Activated CD8-positive, alpha-beta memory T cell treated with anti-CD3 and anti-CD28 coated beads, Interleukin-2, amount 50 U/mL, for 24 hours (primary cell): ENCODE results near the gene SUMO3.
A peak's percentile ranks its signal among the peaks of the same experiment; 100 is the strongest.

Experiments used
- DNase-seq: peaks from one replicate; pipeline ENCODE4 v3.0.0-alpha.2; 2020; ENCODE audit errors: extremely low read depth

SUMO3 gene

GRCh38 chr21:44817914-44818639 lies at the start of gene SUMO3:
SUMO3 (minus strand) TSS chr21:44818062; CDS start chr21:44817968, 94 bp downstream.
- DNase-seq: peak; percentile 44

- DNase-seq: no peak
Observed at GRCh38 chr21:44867464-44867863, 49.6 kb upstream of the SUMO3 start.

GRCh38 chr21:44866780-44867179 lies 48.9 kb upstream of the SUMO3 start:
- no peak for DNase-seq

GRCh38 chr21:44865561-44866280 lies 47.9 kb upstream of the SUMO3 start:
- no peak for DNase-seq

DNA sequence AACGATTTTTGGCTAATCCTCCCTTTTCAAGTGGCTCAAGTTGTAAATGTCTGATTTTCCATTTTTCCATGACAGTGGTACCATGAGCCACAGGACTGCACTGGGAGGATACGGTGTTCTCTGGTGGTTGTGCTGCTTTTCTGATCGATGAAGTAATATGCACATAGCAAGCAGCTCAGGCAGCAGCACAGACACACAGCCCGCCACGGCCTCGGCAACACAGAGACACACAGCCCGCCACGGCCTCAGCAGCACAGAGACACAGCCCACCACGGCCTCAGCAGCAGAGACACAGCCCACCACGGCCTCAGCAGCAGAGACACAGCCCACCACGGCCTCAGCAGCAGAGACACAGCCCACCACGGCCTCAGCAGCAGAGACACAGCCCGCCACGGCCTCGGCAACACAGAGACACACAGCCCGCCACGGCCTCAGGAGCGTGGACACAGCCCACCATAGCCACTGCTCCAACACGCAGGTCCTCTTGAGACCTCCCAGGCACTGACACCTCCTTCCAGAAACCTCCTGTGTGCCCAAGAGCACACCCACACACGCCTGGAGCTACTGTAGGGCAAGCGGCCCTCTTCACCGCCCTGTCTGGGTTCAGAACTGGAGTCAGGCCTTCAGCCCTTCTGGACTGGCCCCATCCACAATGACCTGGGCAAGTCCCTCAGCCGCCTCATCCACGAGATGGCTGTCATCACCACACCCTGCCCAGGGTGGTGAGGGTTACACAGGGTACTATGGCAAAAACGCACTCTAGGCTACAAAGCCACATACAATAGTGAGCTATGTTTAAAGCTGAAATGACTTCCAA lies 45.2 kb upstream of the SUMO3 start:
- DNase-seq: no peak

- DNase-seq: no peak
Observed at GRCh38 chr21:44858791-44859190, 40.9 kb upstream of the SUMO3 start.

- no peak for DNase-seq
Observed at GRCh38 chr21:44858291-44858690, 40.4 kb upstream of the SUMO3 start.

DNA sequence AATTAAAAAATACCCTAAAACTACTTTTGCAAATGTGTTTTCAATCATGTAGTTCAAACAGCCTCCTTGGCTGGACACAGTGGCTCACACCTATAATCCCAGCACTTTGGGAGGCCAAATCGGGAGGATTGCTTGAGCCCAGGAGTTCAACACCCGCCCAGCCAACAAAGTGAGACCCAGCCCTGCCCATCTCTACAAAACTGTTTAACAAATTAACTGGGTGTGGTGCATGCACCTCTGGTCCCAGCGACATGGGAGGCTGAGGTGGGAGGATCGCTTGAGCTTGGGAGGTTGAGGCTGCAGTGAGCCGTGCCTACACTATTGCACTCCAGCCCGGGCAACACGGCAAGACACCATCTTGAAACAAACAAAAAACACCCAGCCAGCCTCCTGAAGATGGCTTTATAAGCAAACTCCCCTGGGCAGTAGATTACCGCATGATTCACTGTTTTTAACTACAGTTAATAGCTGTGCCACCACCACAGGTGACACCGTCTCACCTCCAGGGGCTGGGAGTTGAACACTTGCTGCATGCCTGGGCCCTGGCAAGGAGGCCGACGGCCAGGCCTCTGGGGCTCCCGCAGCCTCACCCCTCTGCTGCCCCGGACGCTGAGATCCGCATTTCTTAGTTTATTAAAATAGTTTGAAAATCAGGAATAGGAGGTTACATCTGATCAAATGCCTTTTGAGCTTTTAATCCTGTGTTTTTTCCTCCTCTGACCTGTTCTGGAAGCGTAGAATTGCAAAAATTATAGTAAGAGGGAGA lies 39.4 kb upstream of the SUMO3 start:
- no peak for DNase-seq

DNA sequence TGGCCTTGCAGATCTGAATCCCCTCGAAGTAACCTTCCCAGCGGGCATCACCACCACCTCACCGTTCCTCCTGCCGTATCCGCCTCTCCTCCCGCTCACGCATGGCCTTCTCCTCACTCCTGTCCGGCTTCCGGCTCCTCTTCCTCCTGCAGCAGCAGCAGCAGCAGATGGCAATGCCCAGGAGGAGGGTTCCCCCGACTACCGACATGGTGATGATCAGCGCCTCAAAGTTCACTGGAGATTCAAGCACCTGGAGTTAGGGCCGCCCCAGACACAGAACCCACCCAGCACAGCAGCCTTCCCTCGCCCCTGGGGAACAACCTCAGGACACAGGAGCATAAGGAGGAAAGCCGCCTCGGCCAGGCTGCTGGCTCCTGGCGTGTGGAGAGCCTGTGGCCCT lies 38.3 kb upstream of the SUMO3 start:
- DNase-seq: no peak

DNA sequence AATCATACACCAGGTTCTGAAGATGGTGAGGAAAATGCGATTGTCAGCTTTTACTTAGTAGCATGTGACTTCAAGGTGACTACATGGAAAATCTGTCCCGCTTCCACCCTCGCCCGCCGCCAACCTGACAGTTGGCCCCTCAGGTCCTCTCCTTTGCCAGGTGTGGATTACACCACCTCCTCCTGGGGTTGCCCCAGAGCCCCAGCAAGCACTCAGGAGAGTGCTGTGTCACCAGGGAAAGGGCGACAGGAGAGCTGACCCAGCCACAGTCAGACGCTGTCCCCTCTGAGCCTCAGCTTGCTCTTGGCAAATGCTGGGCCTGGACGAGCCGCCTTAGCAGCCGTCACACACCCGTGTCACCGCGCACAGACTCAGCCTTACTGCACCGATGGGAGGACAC lies 37.7 kb upstream of the SUMO3 start:
- no peak for DNase-seq

DNA sequence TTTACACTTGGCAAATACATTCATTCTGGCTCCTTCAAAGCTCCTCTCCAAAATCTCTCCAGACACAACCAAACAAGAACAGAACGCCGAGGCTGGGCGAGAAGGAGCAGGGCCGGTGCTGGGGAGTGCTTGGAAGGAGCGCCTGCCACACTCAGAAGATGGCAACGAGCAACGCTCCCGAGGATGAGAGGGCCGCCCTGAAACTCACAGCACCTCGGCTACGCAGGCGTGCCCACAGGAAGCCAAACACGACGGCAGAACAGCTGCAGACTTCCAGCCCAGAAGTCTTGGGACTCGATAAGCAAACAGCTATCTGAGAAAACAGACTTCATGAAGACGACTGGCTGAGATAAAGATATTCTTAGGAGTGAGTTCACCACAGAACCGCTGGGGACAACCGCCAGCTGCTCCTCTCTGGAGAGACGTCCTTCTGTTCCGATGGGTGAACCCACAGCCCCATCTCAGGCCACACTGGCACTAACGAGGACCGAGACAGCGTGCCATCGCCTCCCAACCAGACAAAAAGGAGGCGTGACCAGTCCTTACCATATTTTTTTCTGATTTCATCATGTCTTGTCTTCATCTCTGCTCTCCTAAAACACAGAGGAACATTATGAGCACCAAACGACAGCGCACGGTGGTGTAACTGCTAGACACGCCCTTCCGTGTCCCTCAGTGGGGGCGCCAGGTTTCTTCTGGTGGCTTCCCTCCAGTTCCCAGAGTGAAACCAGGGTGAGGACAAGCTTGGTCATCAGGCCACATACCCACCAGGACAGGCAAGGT lies 37.0 kb upstream of the SUMO3 start:
- DNase-seq: no peak

- DNase-seq: no peak
Observed at GRCh38 chr21:44854391-44854663, 36.5 kb upstream of the SUMO3 start.

GRCh38 chr21:44853601-44854390 lies 35.9 kb upstream of the SUMO3 start:
- no peak for DNase-seq

DNA sequence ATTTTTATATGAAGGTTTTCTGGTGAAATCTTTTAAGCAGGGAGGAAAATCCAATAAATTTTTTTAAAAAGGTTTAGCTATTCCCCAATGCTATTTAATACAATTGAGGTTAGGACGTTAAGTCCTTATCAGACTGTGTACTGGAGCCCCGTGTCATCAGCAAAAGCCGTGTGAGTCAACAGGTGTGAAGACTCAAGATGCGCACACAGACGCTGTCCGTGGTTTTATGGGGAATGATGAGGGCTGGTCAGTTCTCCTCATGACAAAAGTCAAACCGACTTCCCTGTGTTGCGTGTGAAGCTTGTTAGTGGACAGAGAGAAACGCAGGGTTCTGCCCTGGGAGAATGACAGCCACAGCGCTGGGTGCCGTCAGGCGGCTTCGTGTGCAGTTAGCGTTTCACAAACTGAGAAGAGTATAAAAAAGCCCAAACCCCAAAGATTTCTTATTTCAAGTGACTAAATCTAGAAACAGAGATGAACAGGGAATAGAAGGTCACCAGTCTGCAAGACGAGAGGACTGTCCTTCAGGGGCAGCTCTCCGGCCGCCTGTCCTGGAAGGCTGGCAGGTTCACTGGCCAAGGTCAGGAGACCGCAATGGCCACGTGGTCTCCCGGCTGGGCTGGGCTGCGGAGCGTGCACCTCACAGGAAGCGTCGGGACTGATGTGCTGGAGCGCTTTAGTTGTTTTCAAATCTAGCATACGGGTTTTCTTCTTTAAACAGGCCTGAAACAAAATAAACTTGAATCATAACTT lies 33.2 kb upstream of the SUMO3 start:
- no peak for DNase-seq

- DNase-seq: no peak
Observed at GRCh38 chr21:44850208-44850800, 32.4 kb upstream of the SUMO3 start.

DNA sequence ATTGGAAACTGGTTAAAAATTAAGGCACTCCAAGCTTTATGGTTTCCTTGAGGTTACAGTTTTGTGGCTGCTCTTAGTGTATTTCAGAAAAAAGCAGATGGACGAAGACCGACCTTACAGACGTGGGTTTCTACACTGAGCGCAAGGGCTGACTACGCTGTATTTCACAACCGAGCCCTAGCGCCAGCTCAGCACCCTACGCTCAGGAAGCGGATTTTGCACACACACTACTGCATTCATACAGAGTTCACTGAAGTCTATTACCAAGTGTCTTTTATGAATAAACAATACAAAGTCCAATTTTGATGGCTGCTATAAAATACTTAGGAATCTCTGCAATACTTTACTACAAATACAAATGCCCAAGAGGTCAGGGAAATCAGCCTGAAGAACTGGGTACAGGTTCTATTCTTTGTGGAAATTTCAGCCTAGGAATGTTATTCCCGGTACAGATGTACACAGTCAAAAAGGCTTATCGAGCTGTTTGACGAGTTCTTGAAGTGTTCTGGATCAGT lies 31.8 kb upstream of the SUMO3 start:
- DNase-seq: no peak

GRCh38 chr21:44848821-44849521 lies 31.1 kb upstream of the SUMO3 start:
- DNase-seq: no peak

- DNase-seq: no peak
Observed at GRCh38 chr21:44847261-44848056, 29.6 kb upstream of the SUMO3 start.
